GM19372 (cell line): ENCODE data around the gene ZNF804A.
"Not testable (repeated sequence)": the region's sequence is repeated elsewhere in the genome, so short reads cannot be mapped to it uniquely, and the experiment has no call there.

Experiments used
- ATAC-seq: cut with Tn5 transposase; IDR thresholded peaks from one replicate; pipeline ENCODE4 v1.9.1; 2021; ENCODE audit warnings: mild to moderate bottlenecking, low read depth, moderate library complexity; ENCODE audit not compliant: unreplicated experiment

The ZNF804A gene

DNA sequence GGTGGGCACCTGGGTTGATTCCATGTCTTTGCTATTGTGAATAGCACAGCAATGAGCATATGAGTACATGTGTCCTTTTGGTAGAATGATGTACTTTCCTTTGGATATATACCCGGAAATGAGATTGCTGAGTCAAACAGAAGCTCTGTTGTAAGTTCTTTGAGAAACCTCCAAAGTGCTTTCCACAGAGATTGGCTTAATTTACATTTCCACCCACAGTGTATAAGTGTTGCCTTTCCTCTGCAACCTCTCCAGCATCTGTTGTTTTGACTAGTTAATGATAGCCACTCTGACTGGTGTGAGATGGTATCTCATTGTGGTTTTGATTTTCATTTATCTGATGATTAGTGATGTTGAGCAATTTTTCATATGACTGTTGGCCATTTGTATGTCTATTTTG lies 194.8 kb downstream of the ZNF804A start:
- no peak for ATAC-seq

DNA sequence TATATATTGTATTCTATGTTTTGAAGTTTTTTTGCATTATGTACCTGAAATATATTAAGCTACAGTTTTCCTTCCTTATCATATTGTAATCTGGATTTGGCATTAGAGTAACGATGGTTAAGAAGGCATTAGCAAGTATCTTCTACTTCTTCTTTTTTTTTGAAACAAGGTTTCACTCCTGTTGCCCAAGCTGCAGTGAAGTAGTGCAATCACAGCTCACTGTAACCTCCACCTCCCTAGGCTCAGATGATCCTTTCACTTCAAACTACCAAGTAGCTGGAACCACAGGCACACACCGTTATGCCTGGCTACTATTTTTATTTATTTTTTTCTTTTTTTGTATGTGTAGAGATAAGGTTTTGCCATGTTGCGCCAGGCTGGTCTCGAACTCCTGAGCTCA lies 201.1 kb downstream of the ZNF804A start:
- no peak for ATAC-seq

DNA sequence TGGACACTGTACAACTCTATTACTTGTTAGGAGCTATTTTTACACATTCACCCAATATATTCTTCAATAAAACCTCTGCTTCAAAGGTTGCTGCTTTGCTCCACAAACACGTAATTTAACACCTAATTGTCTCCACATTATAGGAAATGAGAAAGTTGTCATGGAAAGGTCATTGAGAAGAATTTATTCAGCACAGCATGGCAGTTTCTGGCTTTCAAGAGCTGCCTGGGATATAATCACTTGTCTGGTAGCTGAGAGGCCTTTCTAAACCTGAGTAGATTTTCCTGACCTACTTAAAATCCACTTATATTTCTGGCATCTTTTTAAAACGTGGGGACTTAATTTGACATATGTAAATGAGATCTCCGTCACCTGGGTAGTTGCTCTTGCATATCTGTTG lies 216.1 kb downstream of the ZNF804A start:
- ATAC-seq: no peak

DNA sequence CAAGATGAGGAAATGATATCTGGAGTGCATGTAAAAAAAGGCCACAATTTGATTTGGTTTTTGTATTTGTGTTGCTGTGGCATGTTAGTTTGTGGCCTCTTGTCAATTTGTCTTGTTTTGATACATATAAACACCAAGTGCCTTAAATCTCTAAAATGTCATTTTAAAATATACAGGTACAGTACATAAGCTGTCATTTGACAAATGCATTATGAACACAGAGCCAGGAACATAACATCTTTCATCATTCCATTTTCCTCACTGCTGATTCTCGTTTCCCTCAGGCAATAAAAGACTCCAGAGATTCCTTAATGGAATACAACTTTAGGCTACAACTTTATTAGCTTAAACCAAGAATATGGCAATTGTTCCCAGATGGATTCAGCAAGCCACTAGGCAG lies 217.5 kb downstream of the ZNF804A start:
- ATAC-seq: no peak

DNA sequence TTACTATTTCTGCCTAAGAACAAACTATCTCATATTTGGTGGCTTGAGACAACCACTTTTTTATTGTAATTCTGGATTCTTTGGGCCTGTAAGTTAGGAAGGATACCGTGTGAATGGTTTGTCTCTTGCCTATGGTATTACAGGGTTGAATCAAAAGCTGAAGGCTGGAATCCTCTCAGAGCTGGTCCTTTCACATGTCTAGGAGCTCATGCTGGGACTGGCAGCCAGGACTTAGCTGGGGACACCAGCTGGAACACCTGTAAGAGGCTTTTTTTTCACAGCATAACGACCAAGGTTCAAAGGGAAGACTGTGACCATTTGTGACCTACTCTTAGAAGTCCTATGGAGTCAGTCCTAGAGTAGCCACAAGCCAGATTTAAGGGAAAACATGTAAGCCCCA lies 226.3 kb downstream of the ZNF804A start:
- no peak for ATAC-seq

DNA sequence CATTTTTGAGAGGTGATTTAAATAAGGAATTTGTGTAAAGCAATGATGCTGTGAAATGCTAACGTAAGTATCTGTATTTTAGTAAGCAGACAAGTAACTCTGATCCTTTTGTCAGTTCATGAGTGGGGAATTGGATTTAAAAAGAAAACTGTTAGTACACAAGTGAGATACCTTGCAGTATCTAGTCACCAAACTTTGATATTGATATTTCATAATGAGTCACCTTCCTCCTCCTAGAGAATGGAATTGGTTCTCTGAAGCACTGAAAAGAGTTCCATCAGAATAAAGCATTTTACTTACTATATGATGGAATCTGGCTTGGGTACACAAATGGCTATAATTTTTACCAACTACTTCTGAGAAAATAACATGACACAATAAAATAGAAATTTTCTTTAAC lies 232.2 kb downstream of the ZNF804A start:
- ATAC-seq: no peak

DNA sequence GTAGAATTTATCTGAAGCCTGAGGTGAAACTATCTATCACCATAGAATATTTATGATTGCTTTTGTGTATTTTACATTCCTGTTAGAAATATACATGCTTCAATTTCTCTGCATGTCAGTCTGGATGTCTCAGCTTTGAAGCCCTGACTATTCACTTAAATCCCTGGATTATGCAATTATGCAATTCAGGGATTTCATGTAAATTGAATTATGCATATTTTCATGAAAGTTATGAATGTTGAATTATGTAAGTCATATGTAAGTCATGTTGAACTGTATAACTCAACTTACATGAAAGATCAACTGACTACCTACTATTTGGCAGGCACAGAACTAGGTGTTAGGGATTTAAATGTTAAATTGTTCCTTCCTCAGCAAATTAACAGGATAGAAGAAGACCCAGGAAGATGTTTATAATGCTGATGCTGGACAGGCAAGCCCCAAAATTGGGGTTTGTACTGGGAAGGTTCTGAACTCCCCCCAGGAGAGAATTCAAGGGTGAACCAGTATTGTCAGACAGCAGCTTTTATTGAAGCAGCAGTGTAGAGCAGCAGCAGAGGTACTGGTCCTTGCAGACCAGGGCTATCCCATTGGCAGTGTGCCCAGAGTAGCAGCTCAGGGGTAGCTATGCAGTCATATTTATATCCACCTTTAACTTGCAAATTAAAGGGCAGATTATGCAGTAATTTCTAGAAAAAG lies 236.5 kb downstream of the ZNF804A start:
- ATAC-seq: no peak

DNA sequence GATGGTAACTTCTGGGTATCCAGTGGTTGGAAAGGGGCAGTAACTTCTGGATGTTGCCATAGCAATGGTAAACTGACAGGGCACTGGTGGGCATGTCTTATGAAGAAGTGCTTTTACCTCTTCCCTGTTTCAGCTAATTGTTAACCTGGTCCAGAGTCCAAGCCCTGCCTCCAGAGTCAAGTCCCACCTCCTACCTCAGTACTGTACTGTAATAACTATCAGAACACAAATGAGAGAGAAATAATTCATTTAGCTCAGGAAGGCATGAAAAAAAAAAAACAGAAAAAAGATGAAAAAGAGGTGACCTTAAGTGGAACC lies 237.0 kb downstream of the ZNF804A start:
- ATAC-seq: no peak

- no peak for ATAC-seq
These were observed 249.0 kb downstream of the ZNF804A start for GRCh38 chr2:184847331-184847730.

DNA sequence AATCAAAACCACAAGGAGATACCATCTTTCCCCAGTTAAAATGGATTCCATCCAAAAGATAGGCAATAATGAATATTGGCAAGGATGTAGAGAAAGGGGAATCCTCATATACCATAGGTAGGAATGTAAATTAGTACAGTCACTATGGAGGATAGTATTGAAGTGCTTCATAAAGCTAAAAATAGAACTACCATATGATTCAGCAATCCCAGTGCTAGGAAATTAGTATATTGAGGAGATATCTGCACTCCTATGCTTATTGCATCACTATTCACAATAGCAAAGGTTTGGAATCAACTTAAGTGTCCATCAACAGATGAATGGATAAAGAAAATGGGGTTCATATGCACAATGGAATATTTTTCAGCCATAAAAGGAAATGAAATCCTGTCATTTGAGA lies 251.2 kb downstream of the ZNF804A start:
- no peak for ATAC-seq

DNA sequence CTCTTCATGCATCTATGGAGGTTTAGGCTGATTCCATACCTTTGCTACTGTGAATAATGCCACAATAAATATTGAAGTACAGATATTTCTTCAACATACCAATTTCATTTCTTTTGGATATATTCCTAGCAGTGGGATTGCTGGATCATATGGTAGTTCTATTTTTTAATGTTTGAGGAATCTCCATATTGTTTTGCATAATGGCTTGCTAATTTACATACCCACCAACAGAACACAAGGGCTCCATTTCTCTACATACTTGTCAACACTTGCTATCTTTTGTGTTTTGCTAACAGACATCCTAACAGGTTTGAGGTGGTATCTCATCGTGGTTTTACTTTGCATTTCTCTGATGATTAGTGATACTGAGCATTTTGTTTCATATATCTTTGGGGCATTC lies 253.2 kb downstream of the ZNF804A start:
- no peak for ATAC-seq

DNA sequence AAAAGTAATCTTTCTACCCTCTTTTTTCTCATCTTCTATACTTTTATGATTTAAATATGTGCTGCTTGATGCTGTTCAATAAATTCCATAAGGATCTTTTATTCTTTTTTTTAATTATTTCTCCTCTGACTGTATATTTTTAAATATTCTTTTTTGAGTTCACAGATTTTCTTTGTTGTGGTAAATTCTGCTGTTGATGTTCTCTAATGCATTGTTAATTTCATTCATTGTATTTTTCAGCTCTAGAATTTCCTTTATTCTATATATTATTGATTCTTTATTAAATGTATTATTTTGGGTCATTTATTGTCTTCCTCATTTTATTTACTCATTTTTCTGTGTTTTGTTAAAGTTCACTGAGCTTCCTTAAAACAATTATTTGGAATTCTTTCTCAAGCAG lies 260.9 kb downstream of the ZNF804A start:
- ATAC-seq: no peak

GRCh38 chr2:184860744-184861143 lies 262.4 kb downstream of the ZNF804A start:
- no peak for ATAC-seq

GRCh38 chr2:184875212-184875611 lies 276.9 kb downstream of the ZNF804A start:
- ATAC-seq: no peak

DNA sequence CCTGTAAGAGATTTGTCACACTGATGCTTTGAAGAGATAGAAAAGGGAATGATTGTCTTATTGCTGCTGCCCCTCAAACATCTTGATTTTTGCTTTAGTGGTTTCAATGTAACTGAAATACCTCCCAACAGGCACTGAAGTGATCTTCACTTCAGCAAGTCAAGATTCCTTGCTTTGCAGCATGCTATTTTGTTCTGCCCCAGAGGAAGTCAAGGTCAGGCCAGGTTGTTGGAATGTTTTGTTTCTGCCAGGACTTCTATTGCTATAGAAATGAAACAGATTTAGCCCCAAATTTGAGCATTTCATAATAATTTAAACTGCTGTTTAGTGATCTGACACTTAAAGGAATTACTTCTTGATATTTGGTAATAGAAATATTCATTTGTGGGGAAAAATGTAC lies 277.6 kb downstream of the ZNF804A start:
- no peak for ATAC-seq

- ATAC-seq: no peak
These were observed 279.6 kb downstream of the ZNF804A start for GRCh38 chr2:184877909-184878308.

- ATAC-seq: no peak
These were observed 281.3 kb downstream of the ZNF804A start for GRCh38 chr2:184879671-184880070.

- ATAC-seq: not testable (repeated sequence)
These were observed 288.3 kb downstream of the ZNF804A start for GRCh38 chr2:184886585-184886984.

DNA sequence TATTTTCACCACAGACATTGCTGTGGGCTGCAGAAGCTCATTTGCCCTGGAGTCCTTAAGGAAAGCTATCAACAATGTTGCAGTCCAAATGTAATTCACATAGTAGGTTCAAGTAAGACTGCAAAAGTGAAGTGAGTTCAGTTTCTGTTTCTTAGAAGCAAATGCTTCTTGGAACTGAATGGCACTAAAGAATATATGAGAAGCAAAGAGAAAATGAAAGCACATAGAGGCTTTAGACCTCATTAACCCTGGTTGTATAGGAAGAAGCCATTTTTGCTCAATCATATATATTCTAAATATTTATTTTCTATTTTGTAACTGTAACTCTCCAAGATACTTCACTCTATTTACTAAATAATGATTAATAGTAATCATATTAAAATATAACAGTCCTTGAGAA lies 292.0 kb downstream of the ZNF804A start:
- ATAC-seq: no peak

DNA sequence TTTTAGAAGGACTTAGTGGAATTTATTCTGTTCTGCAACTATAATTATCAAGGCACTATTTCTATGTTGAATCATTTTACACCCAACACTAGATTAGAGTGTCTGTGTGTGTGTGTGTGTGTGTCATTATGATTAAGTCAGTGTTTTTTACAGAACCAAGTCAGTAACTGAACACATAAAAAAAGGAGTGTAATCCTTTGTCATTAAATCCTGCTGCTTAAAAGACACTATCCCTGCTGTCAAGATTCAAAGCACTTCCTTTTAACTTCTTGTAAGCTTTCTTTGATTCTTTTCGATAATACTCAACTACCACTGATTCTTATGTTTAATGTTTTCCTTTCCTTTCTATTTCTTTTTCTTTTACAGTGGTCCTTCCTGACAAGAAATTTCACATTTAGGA lies 306.7 kb downstream of the ZNF804A start:
- ATAC-seq: no peak

- ATAC-seq: no peak
These were observed 307.8 kb downstream of the ZNF804A start for GRCh38 chr2:184906160-184906559.

DNA sequence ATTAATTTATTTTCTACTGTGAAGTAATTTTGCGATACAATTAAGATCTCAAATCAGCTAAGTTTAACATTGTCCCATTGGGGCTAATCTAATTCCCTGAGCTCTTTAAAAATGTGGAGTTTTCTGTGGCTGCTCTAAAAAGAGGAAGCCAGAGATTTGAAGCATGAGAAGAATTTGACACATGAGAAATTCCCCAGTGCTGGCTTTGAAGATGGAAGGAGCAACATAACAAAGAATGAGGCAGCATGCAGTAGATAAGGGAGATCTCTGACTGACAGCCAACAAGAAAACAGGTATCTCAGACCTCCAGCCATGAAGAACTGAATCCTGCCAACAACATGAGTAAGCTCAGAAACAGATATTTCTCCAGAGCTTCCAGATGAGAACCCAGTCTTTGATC lies 308.4 kb downstream of the ZNF804A start:
- ATAC-seq: no peak

- no peak for ATAC-seq
These were observed 310.6 kb downstream of the ZNF804A start for GRCh38 chr2:184908966-184909365.
